ENCODE results near the gene SLC17A9.

SLC17A9 gene

DNA sequence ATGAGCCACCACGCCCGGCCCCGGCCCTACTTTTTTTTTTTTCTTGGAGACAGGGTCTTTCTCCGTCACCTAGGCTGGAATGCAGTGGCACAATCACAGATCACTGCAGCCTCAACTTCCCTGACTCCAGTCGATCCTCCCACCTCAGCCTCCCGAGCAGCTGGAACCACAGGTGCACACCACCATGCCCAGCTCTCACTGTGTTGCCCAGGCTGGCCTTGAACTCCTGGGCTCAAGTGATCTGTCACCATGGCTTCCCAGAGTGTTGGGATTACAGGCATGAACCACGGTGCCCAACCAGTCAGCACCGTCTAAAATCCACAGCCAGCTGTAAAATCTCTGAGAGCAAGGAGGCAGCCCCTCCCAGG, 17.4 kb downstream of the SLC17A9 start:
- DNase-seq: no peak

DNA sequence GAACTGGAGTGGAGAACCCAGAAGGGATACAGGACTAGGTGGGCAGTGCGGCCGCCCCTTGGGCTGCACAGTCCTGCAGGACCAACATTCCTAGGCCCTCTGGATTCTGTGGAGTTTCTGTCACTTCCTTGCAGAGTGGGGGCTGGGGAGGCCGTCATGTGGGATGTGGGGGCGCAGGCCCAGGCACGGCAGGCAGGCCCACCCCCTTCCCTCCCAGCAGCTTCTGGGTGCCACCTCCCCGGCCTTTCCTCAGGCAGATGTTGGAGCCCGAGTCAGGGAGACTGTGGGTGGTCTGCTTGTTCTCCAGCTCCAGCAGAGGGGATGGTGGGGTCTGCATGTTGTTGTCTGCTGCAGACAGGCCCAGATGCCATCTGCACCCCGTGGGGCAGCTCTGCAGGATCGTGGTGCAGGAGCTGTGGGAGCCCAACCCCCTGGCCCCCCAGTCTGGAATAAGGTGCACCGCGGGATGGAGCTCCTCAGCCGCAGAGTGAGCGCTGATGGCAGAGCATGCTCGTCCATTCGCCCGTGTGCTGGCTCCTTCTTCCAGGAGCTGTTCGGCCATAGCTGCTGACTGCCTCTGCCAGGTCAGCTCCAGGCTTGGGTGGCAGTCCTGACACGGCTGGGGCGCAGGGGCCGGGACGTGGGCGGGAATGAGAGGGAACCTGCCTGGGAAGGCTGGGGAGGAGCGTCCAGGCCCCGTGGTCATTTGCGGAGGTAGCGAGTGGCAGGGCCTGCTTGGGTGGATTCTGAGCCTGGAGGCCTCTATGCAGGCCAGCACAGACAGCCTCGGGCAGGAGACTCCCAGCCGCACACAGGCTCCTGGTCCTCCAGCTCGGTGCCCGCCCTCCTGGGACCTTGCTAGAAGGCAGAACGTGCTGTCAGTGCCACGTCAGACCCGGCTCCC, 18.1 kb downstream of the SLC17A9 start:
- DNase-seq: no peak

DNA sequence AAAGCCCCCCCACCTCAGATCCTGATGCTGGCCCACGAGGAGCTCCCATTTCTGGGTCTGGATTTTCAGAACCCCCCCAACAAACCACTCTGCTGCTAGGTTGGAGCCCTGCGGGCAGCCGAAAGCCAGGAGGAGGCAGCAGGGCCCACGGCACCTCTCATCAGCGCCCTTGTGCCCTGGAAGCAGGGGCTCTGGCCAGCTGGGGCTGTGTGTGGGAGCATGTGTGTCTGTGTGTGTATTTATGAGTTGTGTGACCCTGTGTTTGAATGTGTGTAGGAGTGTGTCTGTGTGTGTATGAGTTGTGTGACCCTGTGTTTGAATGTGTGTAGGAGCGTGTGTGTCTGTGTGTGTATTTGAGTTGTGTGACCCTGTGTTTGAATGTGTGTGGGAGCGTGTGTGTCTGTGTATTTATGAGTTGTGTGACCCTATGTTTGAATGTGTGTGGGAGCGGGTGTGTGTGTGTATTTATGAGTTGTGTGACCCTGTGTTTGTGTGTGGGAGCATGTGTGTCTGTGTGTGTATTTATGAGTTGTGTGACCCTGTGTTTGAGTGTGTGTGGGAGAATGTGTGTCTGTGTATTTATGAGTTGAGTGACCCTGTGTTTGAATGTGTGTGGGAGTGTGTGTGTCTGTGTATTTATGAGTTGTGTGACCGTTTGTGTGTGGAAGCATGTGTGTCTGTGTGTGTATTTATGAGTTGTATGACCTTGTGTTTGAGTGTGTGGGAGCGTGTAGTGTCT, 18.9 kb downstream of the SLC17A9 start:
- no peak for DNase-seq

DNA sequence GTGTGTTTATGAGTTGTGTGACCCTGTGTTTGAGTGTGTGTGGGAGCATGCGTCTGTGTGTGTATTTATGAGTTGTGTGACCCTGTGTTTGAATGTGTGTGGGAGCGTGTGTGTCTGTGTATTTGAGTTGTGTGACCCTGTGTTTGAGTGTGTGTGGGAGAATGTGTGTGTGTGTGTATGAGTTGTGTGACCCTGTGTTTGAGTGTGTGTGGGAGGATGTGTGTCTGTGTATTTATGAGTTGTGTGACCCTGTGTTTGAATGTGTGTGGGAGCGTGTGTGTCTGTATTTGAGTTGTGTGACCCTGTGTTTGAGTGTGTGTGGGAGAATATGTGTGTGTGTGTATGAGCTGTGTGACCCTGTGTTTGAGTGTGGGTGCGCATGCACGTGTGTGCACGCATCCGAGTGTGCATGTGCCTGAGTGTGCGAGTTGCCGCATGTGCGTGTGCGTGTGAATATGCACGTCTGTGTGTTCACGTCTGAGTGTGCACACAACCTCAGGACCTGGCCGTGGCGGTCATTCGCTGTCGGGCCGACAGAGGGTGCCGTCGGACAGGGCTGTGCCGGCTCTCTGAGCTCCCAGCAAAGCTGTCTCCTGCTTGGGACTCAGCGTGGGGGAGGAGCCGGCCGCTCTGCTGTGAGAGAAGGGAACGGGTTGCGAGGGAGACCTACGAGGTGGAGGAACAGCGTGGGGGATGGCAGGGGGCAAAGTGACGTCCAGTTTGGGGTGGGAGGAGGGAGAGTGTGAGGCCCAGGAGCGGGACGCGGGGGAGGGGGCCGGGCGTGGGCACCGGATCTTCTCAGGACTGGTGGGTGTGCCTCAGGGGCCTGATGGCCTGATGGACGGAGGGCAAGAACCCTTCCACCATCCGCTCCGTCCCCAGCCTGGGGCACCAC, 19.7 kb downstream of the SLC17A9 start:
- DNase-seq: peak; percentile 72

DNA sequence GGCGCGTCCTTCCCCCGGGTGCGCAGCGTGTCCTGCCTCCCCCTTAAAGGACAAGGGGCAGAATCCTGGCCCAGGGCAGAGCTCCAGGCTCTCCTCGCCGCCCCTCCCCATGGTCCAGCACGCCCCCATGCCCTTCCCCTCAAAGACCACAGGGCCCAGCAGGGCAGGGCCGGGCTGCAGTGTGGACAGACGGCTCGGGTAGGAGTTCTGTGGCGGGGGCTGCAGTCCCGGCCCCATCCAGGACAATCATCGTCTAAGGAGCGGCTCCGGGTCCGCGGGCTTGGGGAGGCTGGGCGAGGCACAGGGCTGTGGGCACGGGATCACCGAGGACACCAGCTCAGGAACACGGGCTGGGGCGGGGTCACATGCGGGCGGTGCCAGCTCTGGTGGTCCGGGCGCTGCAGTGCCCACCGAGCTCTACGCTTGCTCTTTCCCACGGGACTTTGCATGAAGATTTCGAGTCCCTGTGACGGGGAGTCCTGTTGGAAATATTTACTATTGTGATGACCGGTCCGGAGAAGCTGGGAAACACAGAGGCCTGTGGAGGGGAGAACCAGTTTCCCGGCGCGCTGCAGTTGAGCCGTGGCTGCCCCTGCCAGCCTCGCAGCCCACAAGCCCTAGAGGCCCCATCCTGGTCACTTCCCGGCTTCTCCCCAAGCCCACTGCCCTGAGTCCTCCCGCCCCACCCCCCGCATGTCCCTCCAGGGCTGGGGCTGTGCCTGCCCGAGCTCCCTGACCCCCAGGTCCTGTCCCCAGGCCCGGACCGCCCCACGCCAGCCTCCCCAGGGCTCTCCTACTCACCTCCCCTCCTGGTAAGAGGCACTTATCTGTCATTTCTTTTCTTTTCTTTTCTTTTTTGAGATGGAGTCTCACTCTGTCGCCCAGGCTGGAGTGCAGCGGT, 20.6 kb downstream of the SLC17A9 start:
- DNase-seq: no peak

DNA sequence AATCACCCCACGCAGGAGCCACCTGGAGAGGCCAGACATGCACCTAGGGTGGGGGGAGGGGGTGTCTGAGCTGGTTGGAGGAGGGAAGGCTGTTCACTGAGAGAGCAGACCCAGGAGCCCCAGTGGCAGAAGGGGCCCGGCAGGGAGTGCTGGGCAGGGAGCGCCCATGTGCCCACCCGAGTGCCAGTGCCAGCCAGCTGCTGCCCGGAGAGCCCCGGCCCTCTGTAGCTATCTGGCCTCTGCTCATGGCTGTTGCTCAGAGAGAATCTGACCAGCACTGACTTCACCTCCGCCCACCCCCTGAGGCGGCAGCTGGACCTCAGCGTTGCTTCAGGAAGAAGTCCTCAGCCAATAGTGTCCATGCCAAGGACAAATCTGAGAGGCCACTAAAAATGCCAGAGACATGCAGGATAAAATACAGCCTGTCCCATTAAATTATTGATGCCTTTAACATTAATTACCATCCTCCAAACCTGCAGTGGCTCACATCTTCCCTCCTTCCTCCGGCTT, 22.8 kb downstream of the SLC17A9 start:
- no peak for DNase-seq

DNA sequence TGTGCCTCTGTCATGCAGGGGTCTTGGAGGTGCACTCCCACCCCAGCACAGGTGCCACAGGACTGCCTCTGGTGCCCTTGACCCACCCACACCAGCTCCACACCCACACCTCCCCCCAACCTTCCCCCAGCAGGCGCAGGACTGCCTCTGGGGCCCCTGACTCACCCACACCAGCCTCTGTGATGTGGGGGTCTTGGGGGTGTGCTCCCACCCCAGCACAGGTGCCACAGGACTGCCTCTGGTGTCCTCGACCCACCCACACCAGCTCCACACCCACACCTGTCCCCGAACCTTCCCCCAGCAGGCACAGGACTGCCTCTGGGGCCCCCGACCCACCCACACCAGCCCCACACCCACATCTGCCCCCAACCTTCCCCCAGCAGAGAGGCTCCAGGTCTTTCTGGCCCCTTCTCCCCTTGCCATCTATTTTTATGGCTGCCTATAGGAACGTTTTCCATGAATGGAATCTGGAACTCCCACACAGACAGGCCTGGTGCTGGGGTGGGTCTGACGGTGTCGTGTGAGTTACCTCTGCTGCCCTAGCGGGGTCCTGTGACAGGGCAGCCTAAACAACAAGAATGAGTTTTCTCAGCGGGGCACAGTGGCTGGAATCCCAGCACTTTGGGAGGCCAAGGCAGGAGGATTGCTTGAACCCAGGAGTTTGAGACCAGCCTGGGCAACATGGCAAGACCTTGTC, 23.5 kb downstream of the SLC17A9 start:
- DNase-seq: no peak

DNA sequence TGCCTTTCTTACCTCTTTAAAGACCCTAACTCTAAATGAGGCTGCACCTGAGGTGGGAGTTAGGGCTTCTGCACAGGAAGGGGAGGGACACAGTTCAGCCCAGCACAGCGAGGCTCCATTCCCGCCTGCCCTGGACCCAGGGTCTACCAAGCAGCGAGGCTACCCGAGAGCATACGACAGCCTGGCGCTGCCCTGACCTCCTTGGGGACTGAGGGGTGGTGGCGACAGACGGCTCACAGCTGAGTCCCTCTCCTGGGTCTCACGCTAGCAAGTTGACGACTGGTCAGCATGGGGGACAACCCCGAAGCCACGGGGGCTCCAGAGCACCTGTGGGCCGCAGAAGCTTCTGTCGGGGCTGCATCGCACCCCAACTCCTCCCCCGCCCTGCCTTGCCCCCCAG, 24.4 kb downstream of the SLC17A9 start:
- DNase-seq: no peak

DNA sequence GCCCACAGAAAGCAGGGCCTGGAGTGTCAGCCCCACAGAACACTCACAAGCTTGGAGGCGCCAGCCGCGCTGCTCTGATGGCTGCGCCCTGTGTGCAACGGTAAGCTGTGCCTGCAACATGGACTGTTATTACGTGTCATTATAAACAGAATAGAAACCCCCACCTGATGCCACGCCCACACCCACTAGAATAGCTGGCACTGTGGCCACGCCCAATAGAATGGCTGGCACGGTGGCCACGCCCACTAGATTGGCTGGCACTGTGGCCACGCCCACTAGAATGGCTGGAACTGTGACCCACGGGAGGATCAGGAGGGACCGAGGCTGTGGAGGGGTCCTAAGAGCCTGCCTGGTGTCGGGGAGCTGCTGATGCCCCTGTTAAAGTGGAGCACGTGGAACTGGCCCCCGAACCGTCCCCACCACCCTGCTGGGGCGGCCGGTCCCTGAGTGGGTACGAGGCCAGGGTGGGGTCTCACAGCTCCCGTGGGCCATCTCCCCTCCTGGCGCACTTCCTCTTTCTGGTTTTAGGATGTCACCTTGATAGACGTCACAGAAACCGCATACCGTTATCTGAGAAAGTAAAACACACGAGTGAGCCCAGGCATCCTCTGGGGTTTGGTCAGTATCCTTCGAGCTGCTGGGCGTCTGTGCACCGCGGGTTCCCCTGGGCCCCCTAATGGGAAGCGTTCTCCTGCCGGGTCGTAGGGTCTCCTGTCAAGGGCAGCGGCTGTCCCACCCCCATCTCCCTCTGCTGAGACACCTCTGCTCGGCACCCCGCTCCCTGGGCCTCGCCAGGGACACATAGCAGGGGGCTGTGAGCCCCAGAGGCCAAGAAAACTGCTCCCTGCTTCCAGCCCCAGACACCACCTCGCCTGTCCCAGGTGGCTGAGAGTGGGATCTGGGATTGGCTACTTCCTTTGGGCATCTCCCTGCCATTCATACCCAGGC, 25.4 kb downstream of the SLC17A9 start:
- DNase-seq: no peak

DNA sequence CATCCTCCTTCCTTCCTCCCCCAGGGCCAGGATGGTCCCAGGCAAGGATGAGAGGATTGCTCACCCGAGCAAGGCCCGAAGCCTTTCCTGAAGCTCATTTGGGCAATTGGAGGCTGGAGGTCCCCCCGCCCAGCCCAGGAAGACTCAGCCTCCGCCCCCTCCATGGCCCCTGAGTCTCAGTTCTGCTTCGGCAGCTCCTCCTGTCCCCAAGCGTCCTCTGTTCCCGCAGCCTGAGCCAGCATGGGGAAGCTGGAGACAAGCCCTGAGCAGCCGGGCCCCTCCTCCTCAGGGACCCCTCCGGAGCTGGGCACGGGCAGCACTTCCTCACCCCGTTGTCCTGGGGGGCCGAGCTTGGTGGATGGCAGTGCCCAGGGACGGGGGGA, 26.0 kb downstream of the SLC17A9 start:
- DNase-seq: no peak

DNA sequence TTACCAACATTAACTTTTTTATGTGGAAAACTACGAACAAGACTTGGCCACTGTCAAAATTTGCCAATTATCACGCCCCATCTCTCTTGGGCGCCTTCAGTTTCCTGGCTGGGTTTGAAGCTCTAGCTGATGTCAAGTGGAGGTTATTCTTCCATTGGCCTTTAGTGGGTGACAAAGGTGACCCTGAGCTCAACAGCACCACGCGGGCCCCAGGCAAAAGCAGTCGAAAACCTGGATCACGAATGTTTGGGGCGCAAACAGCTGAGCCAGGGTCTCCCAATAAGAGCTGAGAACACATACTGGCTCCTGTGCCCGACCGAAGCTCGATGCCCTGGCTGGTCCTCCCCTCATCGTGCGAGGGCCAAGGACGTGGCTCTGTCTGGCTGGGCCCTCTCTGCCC, 26.8 kb downstream of the SLC17A9 start:
- DNase-seq: no peak

DNA sequence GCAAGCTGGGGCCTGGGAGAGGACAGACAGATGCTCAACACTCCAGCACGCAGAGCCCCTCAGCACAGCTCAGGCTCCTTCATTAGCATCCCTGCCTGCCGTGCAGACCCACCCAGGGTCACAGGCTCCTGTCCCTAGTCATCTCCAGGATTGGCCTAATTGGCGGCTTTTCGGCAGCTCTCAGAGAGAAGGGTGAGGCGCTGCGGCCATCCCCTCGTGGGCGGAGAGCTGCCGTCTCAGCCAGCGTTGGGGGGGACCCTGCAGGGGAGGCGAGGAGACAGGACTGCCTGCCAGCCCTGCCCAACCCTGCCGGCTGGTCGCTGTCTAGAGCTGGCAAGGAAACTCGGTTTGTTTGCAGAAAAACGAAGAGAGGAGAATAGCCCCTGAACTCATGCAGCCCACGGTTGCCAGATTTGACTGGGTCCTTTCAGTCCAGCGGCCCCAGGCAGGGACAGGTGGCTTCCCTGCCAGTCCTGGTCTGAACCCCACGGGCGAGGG, 27.4 kb downstream of the SLC17A9 start:
- DNase-seq: peak; percentile 66

DNA sequence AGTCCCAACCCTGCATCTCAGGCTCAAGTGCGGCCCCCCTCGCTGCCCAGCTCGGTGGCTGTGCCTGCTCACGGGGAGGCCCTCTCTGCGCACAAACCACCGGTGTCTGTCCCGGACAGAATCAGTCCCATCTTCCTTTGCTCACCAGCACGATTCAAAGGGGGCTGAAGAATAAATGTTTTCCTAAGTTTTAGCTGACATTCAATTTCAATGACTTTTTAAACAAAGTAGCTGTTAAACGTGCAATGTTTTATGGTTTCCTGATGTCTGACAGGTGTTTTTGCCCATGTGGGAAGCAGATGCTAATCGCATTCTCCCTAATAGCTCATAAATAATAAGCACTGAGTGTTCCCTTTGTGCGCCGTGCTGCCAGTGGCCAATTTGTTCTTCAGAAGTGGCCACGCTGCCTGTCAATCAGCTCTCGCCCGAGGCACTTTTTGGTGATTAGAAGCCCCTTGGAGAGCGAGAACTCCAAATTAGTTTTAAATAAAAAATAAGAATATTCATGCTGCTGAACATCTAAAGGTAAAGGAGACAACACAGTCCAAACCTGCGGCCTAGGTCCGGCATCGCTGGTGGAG, 28.0 kb downstream of the SLC17A9 start:
- DNase-seq: peak; percentile 45

DNA sequence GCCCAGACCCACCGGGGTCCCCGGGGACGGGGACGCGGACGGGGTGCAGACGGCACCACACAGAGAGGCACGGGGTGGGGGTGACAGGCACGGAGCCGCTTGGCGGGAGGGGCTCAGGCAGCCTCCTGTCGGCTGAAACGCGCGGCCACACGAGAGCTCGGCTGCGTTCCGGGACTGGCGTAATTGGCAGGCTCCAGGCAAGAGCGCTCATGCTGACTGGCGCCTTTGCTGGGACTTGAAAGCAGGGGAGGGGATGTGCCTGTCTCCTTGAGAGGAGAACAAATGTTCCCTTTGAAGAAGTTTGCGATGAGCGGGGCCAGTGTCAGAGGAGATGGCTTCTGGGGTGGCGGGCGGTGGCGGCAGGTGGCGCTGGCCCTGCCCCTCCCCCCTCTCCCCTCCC, 28.5 kb downstream of the SLC17A9 start:
- DNase-seq: peak; percentile 29

DNA sequence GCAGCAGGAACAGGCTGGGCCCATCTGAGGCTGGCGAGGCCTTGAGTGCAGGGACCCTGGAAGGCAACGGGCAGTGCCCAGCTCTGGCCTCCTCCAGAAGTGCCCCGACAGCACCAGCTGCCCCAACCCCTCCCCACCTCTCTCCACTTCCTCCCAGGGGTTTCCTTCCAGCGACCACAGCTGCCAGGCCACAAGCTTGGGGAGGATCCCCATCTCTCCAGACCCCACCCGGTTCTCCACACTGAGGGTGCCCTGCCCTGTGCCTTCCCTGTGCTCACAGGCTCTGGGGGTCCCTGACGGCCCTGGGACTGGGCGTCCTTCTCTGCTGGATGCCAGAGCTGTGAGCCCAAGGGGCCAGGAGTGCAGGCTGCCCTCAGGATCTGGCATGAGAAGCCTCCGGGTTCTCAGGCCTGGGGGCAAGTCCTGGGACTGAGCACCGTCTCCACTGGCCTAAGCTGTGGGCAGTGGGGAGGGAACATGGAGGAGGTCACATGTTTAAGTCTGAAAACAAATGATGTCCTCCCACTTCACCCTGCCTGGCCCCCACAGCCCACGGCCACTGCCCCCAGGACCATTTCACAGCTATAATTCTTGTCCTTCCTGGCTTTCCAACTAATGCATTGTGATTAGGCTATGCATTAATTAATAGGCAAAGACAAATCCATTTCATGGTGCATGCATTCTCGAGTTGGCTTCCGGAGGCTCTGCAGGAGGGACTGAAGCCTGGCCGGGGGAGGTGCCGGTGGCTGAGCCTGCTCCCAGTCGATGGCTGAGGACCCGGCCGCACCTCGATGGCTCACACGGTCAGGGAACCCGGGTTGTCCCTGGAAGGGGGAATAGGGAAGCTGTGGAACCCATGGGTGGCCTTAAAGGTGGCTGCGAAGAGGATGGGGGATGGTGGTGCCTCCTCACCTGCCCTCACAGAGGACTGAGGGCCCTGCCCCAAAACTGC, 29.9 kb downstream of the SLC17A9 start:
- no peak for DNase-seq

DNA sequence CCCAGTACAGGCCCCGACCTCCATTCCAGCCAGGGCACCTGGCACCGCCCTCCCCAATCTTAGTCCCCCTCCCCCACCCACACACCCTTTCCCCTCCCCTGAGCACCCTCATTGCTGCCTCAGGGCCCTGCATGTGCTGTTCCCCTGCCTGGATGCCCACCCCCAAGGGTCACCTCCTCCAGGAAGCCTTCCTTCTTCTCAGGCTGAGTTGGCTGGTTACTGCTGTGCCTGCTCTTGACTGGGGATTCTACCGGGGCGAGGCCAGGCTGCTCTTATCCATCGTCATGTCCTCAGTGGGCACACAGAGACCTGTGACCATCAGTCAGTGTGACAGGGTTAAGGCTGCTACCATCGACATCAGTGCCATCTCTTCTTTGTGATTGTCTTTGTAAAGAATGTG, 30.7 kb downstream of the SLC17A9 start:
- no peak for DNase-seq

DNA sequence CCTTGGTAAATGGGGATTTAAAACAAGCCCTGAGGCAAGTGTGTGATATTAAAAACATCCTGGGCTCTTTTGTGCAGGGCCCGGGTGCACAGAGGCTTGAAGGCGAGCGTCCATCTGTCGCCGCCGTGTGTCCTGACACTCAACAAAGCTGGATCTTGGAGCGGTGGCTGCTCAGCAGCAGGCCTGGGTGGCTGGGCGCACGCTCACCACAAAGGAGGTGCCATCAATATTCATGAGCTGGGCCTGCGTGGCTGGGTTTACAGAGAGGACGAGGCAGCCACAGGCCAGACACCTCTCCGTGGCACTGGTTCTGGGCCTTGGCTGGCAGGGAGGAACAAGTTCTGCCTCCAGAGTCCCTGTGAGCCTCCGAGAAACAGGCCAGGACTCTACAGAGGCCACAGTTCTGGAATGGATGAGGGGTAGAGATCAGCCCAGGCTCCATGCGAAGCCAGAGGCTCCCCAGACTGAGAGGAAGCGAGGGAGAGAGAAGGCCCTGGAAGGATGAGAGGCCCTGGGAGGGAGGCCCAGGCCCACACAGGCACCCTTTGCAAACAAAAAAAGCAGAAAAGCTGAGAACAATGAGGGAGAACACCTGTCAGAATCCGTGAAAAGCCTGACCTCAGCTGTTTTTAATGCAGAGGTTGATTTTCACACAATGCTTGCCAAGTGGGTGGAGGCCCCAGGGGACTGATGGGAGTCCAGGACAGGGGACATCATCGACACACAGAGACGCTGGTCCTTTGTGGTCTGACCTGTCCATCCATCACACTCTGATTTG, 32.3 kb downstream of the SLC17A9 start:
- DNase-seq: no peak

DNA sequence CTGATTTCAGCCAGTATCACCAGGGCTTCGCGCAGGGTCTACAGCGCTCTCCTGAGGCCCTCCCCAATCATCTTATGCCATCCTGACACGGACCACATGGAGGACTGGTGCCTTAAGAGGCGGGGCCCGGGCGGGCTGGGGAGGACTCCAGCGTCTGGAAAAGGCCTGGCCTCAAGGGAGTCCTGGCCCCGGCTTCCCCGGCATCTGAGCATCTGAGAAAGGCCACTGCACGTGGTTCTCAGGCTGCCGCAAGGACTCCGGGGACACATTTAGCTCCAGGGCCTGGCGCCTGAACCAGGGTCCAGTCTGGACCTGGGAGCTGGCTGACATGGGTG, 32.9 kb downstream of the SLC17A9 start:
- DNase-seq: no peak
